Ascending aorta (tissue), 2 donors: Measurements from ENCODE around the gene ICE2. TPM values are rescaled to one million over a fixed set of nuclear protein-coding genes. Genes with fewer than 3 reads are reported as not detected.

Experiments used
- DNase-seq, 2 donors: peaks; one replicate each; pipeline ENCODE4 v3.0.0-alpha.2; 2019; ENCODE audit warnings: low spot score in 2 of 2
- H3K27ac ChIP-seq, 2 donors: fragments of 200-600 bp; sonication (generic); one replicate each; pipeline ENCODE4 v1.5.1; 2016 to 2017; ENCODE audit warnings: mild to moderate bottlenecking in 1 of 2
- H3K27me3 ChIP-seq: fragments of 200-600 bp; sonication (generic); one replicate; pipeline ENCODE4 v1.5.1; 2017
- H3K36me3 ChIP-seq, 2 donors: fragments of 200-600 bp; sonication (generic); one replicate each; pipeline ENCODE4 v1.5.1; 2016
- H3K4me1 ChIP-seq, 2 donors: fragments of 200-600 bp; sonication (generic); one replicate each; pipeline ENCODE4 v1.5.1; 2016 to 2017; ENCODE audit warnings: mild to moderate bottlenecking in 1 of 2
- H3K4me3 ChIP-seq, 2 donors: fragments of 200-600 bp; sonication (generic); one replicate each; pipeline ENCODE4 v1.5.1; 2016 to 2017; ENCODE audit warnings: mild to moderate bottlenecking in 1 of 2
- H3K9me3 ChIP-seq, 2 donors: fragments of 200-600 bp; sonication (generic); one replicate each; pipeline ENCODE4 v1.5.1; 2016
- CTCF ChIP-seq, 3 experiments: fragments of 200-600 bp in 2 of 3; fragments of 450-650 bp in 1 of 3; sonication (generic) in 2 of 3; IDR thresholded peaks; one replicate each; pipeline ENCODE4 v1.5.1; 2016 to 2019; ENCODE audit warnings: antibody characterized with exemption in 3 of 3, mild to moderate bottlenecking in 1 of 3, moderate library complexity in 1 of 3
- intact Hi-C: fragments of 100-400 bp; cut with DNase I; formaldehyde crosslinking; loops from one replicate; pipeline ENCODE4 v1.15.1; 2023
- total RNA-seq: library from RNA; depleted of rRNA; stranded (reverse); fragments of >200 nt; gene quantifications from one replicate; pipeline ENCODE4 v1.1.0, GENCODE V29; 2016

ICE2 gene
- total RNA-seq, 1 donor from 2014 or later, result 45.1 TPM

- DNase-seq, result peak; percentile 69 to 96
- no peak for TF ChIP-seq CTCF (IDR thresholded peaks at IDR 0.05)
- Histone ChIP-seq H3K4me1 (peaks cover 53 to 71% of the 10 kb centered on the region in 2 donors), H3K27ac (peak overlapping the region; percentile 90 to 96), H3K9me3 (no peaks in the 10 kb centered on the region), H3K36me3 (peaks cover 6 to 23% of the 10 kb centered on the region in 2 donors), H3K27me3 (no peaks in the 10 kb centered on the region), H3K4me3 (peak overlapping the region in 1 of 2 donors; percentile 20)
- intact Hi-C loops, result loop anchor here (1.0 kb wide), 2 partner anchors 8 to 22 kb away; no protein-coding TSS in a partner anchor
These were observed 107.5 kb downstream of the ICE2 start for GRCh38 chr15:60371175-60372051.

DNA sequence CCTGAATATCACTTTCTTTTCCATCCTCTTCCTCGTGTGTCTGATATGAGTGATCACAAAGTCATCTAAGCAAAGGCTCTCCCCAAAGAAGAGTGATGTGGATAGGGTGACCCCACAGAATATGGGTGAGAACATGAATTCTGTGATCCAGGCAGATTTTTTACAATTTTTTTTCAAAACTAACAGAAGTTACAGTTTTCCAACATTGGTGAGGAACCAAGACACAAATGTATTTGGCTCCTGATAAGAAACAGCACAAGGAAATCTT, 108.1 kb downstream of the ICE2 start:
- H3K36me3 ChIP-seq, result peaks cover 3 to 17% of the 10 kb centered on the region in 2 donors
- H3K27ac ChIP-seq, result peak overlapping the region; percentile 90 to 96
- H3K4me3 ChIP-seq, result peak overlapping the region in 1 of 2 donors; percentile 20
- H3K9me3 ChIP-seq, result no peaks in the 10 kb centered on the region
- peaks cover 49 to 65% of the 10 kb centered on the region in 2 donors for H3K4me1 ChIP-seq
- no peak for DNase-seq
- intact Hi-C loops, result loop anchor here (1.0 kb wide), 2 partner anchors 8 to 22 kb away; no protein-coding TSS in a partner anchor
- no peak for TF ChIP-seq CTCF (IDR thresholded peaks at IDR 0.05)
- H3K27me3 ChIP-seq, result no peaks in the 10 kb centered on the region

GRCh38 chr15:60370105-60370868, 108.7 kb downstream of the ICE2 start:
- Histone ChIP-seq H3K4me3 (peak overlapping the region in 1 of 2 donors; percentile 20), H3K4me1 (peaks cover 44 to 60% of the 10 kb centered on the region in 2 donors), H3K36me3 (peaks cover 3 to 15% of the 10 kb centered on the region in 2 donors), H3K27me3 (no peaks in the 10 kb centered on the region), H3K27ac (peak overlapping the region; percentile 90 to 96), H3K9me3 (no peaks in the 10 kb centered on the region)
- no peak for TF ChIP-seq CTCF (IDR thresholded peaks at IDR 0.05)
- intact Hi-C loops, result no loop called here
- DNase-seq, result peak in 1 of 2 donors; percentile 63

DNA sequence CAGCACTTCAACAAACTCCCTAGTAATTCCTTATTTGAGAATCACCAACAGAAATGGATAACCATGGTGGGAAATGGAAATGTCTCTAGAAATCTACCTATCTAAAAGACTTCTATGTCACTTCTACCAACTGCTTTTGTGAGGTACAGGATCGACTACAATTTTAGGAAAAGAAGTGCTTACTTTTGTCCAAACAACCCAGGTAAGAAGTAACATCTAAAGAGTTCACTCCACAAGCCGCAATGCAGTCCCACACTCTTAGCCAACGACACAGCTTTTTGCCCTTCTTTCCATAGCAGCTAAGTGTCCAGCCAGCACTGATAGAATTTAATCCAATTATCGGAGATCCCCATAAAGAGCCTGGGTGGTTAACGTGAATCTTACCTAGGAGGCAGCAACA, 109.2 kb downstream of the ICE2 start:
- Histone ChIP-seq H3K9me3 (no peaks in the 10 kb centered on the region), H3K27ac (peak overlapping the region; percentile 90 to 96), H3K4me1 (peaks cover 39 to 55% of the 10 kb centered on the region in 2 donors), H3K36me3 (peaks cover 3 to 15% of the 10 kb centered on the region in 2 donors), H3K27me3 (no peaks in the 10 kb centered on the region), H3K4me3 (no peak overlapping the region)
- DNase-seq, result no peak
- intact Hi-C loops, result no loop called here
- TF ChIP-seq CTCF (IDR thresholded peaks at IDR 0.05), result no peak

Other genes starting within 250 kb of the ICE2 start
- gene ANXA2, start 81.2 kb downstream of the ICE2 start, total RNA-seq, result 730 TPM